Nephron progenitor cell (in vitro differentiated cells): ENCODE measurements around the gene SFMBT2.
A peak's percentile ranks its signal among the peaks of the same experiment; 100 is the strongest.
"Not testable (repeated sequence)": the region's sequence is repeated elsewhere in the genome, so short reads cannot be mapped to it uniquely, and the experiment has no call there.

ENCODE experiments used
- DNase-seq: peaks from one replicate; pipeline ENCODE4 v3.0.0; 2021
- H3K27ac Mint-ChIP-seq: 2 replicates; pipeline ENCODE4 v1.8.0; 2021; ENCODE audit warnings: mild to moderate bottlenecking, moderate library complexity, mixed read lengths
- H3K27me3 Mint-ChIP-seq: 2 replicates; pipeline ENCODE4 v1.8.0; 2021; ENCODE audit warnings: mild to moderate bottlenecking, low read depth, mixed read lengths; ENCODE audit not compliant: poor library complexity
- H3K36me3 Mint-ChIP-seq: 2 replicates; pipeline ENCODE4 v1.8.0; 2021; ENCODE audit warnings: low read depth, mixed read lengths
- H3K4me1 Mint-ChIP-seq: 2 replicates; pipeline ENCODE4 v1.8.0; 2021; ENCODE audit warnings: mixed read lengths
- H3K4me3 Mint-ChIP-seq: 2 replicates; pipeline ENCODE4 v1.8.0; 2021; ENCODE audit warnings: mild to moderate bottlenecking, moderate library complexity, mixed read lengths
- H3K9me3 Mint-ChIP-seq: 2 replicates; pipeline ENCODE4 v1.8.0; 2021; ENCODE audit warnings: mild to moderate bottlenecking, moderate library complexity, mixed read lengths
- CTCF ChIP-seq: fragments of 200-600 bp; sonication (generic); IDR thresholded peaks from 2 replicates; pipeline ENCODE4 v1.5.0; 2021; ENCODE audit warnings: antibody characterized with exemption

Gene SFMBT2

GRCh38 chr10:7397049-7398035 is 13.5 kb downstream of the SFMBT2 start:
- Mint-ChIP-seq H3K36me3 (peaks cover 18% of the 10 kb centered on the region), H3K27me3 (peaks cover 7% of the 10 kb centered on the region), H3K27ac (no peak overlapping the region), H3K9me3 (no peaks in the 10 kb centered on the region), H3K4me3 (no peak overlapping the region), H3K4me1 (peaks cover 15% of the 10 kb centered on the region)
- no peak for DNase-seq
- TF ChIP-seq CTCF: no peak

DNA sequence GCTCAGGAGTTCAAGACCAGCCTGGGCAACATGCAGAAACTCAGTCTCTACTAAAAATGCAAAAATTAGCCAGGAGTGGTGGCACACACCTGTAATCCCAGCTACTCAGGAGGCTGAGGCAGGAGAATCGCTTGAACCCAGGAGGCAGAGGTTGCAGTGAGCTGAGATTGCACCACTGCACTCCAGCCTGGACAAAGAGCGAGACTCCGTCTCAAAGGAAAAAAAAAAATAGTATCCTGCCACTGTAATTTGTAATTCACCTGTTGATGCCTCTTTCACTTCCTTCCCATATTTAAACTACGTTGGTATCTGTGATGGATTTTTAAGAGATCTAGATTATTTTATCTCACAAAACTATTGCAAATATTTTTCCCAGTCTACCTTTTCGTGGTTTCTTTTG is 18.5 kb downstream of the SFMBT2 start:
- H3K9me3 Mint-ChIP-seq, H3K4me1 Mint-ChIP-seq, H3K27ac Mint-ChIP-seq, H3K27me3 Mint-ChIP-seq, DNase-seq, H3K4me3 Mint-ChIP-seq, H3K36me3 Mint-ChIP-seq: not testable (repeated sequence)

DNA sequence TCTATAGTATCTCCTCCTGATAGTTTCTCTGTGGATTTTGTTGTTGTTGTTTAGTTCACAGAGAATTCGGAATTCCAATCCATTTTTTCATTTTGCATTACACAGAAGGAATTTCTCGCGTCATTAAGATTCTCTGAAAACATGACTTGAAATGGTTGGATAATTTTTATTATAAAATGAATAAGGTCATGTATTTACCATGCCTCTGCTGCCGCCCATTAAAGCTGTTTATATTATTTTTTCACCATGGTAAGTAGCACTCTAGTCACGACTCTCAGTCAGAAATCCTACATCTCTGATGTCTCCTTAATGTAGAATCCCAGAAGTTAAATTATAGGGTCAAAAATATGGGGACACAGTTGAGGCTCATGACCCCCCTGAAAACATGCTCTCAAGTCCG is 19.1 kb downstream of the SFMBT2 start:
- Mint-ChIP-seq H3K36me3 (peaks cover 5% of the 10 kb centered on the region), H3K9me3 (no peaks in the 10 kb centered on the region), H3K27me3 (peaks cover 3% of the 10 kb centered on the region), H3K4me1 (no peaks in the 10 kb centered on the region), H3K4me3 (no peak overlapping the region), H3K27ac (no peak overlapping the region)
- no peak for DNase-seq
- no peak for TF ChIP-seq CTCF

DNA sequence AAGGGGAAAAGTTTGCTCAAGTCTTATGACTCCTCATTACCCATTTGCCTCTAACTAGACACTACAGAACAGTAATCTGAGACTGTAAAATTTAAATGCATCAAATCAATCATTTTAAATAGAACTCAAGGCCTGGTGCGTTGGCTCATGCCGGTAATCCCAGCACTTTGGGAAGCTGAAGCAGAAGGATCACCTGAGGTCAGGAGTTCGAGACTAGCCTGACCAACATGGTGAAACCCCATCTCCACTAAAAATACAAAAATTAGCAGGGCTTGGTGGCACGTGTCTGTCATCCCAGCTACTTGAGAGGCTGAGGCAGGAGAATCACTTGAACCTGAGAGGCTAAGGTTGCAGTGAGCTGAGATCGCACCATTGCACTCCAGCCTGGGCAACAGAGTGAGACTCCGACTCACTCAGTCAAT is 20.1 kb downstream of the SFMBT2 start:
- H3K27me3 Mint-ChIP-seq: not testable (repeated sequence)

GRCh38 chr10:7389844-7390243 is 21.0 kb downstream of the SFMBT2 start:
- no peaks in the 10 kb centered on the region for H3K27me3 Mint-ChIP-seq
- H3K9me3 Mint-ChIP-seq: no peaks in the 10 kb centered on the region
- H3K27ac Mint-ChIP-seq: no peak overlapping the region
- no peaks in the 10 kb centered on the region for H3K36me3 Mint-ChIP-seq
- no peak for DNase-seq
- TF ChIP-seq CTCF: no peak
- H3K4me3 Mint-ChIP-seq: no peak overlapping the region
- no peaks in the 10 kb centered on the region for H3K4me1 Mint-ChIP-seq

More for the DNA sequence above, 20.1 kb downstream of the SFMBT2 start:
- not testable (repeated sequence) for H3K36me3 Mint-ChIP-seq, H3K27ac Mint-ChIP-seq, H3K4me3 Mint-ChIP-seq, H3K4me1 Mint-ChIP-seq, DNase-seq, H3K9me3 Mint-ChIP-seq

- Mint-ChIP-seq H3K36me3 (no peaks in the 10 kb centered on the region), H3K4me3 (no peak overlapping the region), H3K27me3 (no peaks in the 10 kb centered on the region), H3K27ac (no peak overlapping the region), H3K9me3 (no peaks in the 10 kb centered on the region), H3K4me1 (no peaks in the 10 kb centered on the region)
- no peak for DNase-seq
- TF ChIP-seq CTCF: no peak
Measured at GRCh38 chr10:7389346-7389745, 21.5 kb downstream of the SFMBT2 start.

DNA sequence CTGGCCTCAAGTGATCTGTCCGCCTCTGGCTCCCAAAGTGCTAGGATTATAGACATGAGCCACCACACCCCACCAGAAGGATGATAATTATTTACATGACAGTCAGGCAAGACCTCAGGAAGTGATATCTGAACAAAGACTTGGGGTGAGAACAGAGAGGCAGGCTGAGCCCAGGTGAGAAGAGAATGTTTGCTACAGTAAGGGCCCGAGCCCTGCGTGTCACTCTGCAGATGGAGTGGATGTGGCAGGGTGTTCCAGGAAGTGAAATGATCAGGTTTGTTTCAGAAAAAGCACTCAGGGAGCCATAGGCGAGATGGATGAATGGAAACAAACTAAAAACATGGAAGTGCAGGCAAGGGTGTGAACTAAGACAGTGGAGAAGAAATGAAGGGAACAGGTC is 22.2 kb downstream of the SFMBT2 start:
- no peaks in the 10 kb centered on the region for H3K36me3 Mint-ChIP-seq
- no peak for TF ChIP-seq CTCF
- DNase-seq: no peak
- no peaks in the 10 kb centered on the region for H3K9me3 Mint-ChIP-seq
- H3K4me3 Mint-ChIP-seq: no peak overlapping the region
- peak overlapping the region; percentile 14 for H3K27ac Mint-ChIP-seq
- H3K27me3 Mint-ChIP-seq: no peaks in the 10 kb centered on the region
- H3K4me1 Mint-ChIP-seq: no peaks in the 10 kb centered on the region

- H3K27ac Mint-ChIP-seq, DNase-seq, H3K27me3 Mint-ChIP-seq, H3K4me1 Mint-ChIP-seq, H3K4me3 Mint-ChIP-seq, H3K9me3 Mint-ChIP-seq, H3K36me3 Mint-ChIP-seq: not testable (repeated sequence)
Measured at GRCh38 chr10:7388149-7388548, 22.7 kb downstream of the SFMBT2 start.
